Activated CD4-positive, alpha-beta T cell treated with anti-CD3 and anti-CD28 coated beads for 24 hours (primary cell): Measurements from ENCODE around the gene POLR3G.

Experiments
- DNase-seq, 2 donors: peaks; one replicate each; pipeline ENCODE4 v3.0.0-alpha.2; 2020; ENCODE audit warnings: low read depth in 2 of 2

The POLR3G gene

GRCh38 chr5:90551376-90551775 is 76.7 kb downstream of the POLR3G start:
- DNase-seq, result no peak

- no peak for DNase-seq
Observed at GRCh38 chr5:90553711-90554110, 79.0 kb downstream of the POLR3G start.

GRCh38 chr5:90554358-90555006 is 79.8 kb downstream of the POLR3G start:
- no peak for DNase-seq

GRCh38 chr5:90555666-90556065 is 81.0 kb downstream of the POLR3G start:
- DNase-seq, result no peak

- no peak for DNase-seq
Observed at GRCh38 chr5:90557391-90557790, 82.7 kb downstream of the POLR3G start.

- DNase-seq, result no peak
Observed at GRCh38 chr5:90557871-90558270, 83.2 kb downstream of the POLR3G start.

- DNase-seq, result no peak
Observed at GRCh38 chr5:90558344-90559192, 83.9 kb downstream of the POLR3G start, which contains the start of gene ADGRV1. ADGRV1 (plus strand) TSS chr5:90558797; CDS start chr5:90558896, 99 bp downstream.

GRCh38 chr5:90560771-90561170 is 86.1 kb downstream of the POLR3G start:
- no peak for DNase-seq

GRCh38 chr5:90561766-90562165 is 87.1 kb downstream of the POLR3G start:
- no peak for DNase-seq

GRCh38 chr5:90562341-90562740 is 87.7 kb downstream of the POLR3G start:
- no peak for DNase-seq

GRCh38 chr5:90563108-90563507 is 88.4 kb downstream of the POLR3G start:
- DNase-seq, result no peak
